GM12878 (cell line): Measurements from ENCODE around the gene LYPD8. TPM values are rescaled to one million over a fixed set of nuclear protein-coding genes. Genes with fewer than 3 reads are reported as not detected.

Experiments
- BCL11A ChIP-seq: IDR thresholded peaks from 2 replicates; pipeline ENCODE4 v1.6.1; 2011; ENCODE audit warnings: low read depth, low read length
- BMI1 ChIP-seq: fragments of 450-650 bp; IDR thresholded peaks from 2 replicates; pipeline ENCODE4 v1.6.1; 2016; ENCODE audit warnings: mild to moderate bottlenecking, moderate library complexity, borderline replicate concordance
- CEBPB ChIP-seq, 2 experiments: fragments of 150-350 bp in 1 of 2; IDR thresholded peaks; 2 replicates each; pipeline ENCODE4 v1.6.1; 2012 to 2014; ENCODE audit warnings: low read depth in 2 of 2, low read length in 2 of 2, borderline replicate concordance in 1 of 2, inconsistent platforms in 1 of 2
- CEBPZ ChIP-seq: fragments of 150-350 bp; IDR thresholded peaks from 2 replicates; pipeline ENCODE4 v1.6.1; 2016; ENCODE audit warnings: low read depth, low read length
- DPF2 ChIP-seq: fragments of 450-650 bp; IDR thresholded peaks from 2 replicates; pipeline ENCODE4 v1.6.1; 2017; ENCODE audit warnings: mild to moderate bottlenecking
- EED ChIP-seq: sonication (generic); IDR thresholded peaks from 2 replicates; pipeline ENCODE4 v1.6.1; 2016; ENCODE audit warnings: antibody characterized with exemption, low read depth
- FOXK2 ChIP-seq: fragments of 450-650 bp; IDR thresholded peaks from 2 replicates; pipeline ENCODE4 v1.6.1; 2017; ENCODE audit warnings: mild to moderate bottlenecking, moderate library complexity
- FOXM1 ChIP-seq: IDR thresholded peaks from 2 replicates; pipeline ENCODE4 v1.6.1; 2012; ENCODE audit warnings: low read depth, mild to moderate bottlenecking, inconsistent platforms, low read length, moderate library complexity
- HDAC2 ChIP-seq: fragments of 200-600 bp; sonication (generic); IDR thresholded peaks from 2 replicates; pipeline ENCODE4 v1.6.1; 2017
- IKZF1 ChIP-seq: fragments of 450-650 bp; conservative IDR thresholded peaks from 2 replicates; pipeline ENCODE4 v1.6.1; 2017; ENCODE audit warnings: antibody characterized with exemption, mild to moderate bottlenecking
- MEF2A ChIP-seq: IDR thresholded peaks from 2 replicates; pipeline ENCODE4 v1.6.1; 2011; ENCODE audit warnings: low read depth, mild to moderate bottlenecking, low read length, moderate library complexity; ENCODE audit not compliant: insufficient read depth
- MLLT1 ChIP-seq: fragments of 450-650 bp; IDR thresholded peaks from 2 replicates; pipeline ENCODE4 v1.6.1; 2016; ENCODE audit warnings: mild to moderate bottlenecking
- MTA3 ChIP-seq: IDR thresholded peaks from 2 replicates; pipeline ENCODE4 v1.6.1; 2012; ENCODE audit warnings: low read length, inconsistent platforms, borderline replicate concordance
- MXI1 ChIP-seq: fragments of 150-350 bp; IDR thresholded peaks from 2 replicates; pipeline ENCODE4 v1.6.1; 2011; ENCODE audit warnings: low read depth, mild to moderate bottlenecking, inconsistent platforms, low read length, improper control_type of control experiment
- NBN ChIP-seq: fragments of 450-650 bp; IDR thresholded peaks from 2 replicates; pipeline ENCODE4 v1.6.1; 2016
- NFIC ChIP-seq: IDR thresholded peaks from 2 replicates; pipeline ENCODE4 v1.6.1; 2012; ENCODE audit warnings: low read depth, mild to moderate bottlenecking, inconsistent platforms, low read length, moderate library complexity
- NR2F1 ChIP-seq: fragments of 450-650 bp; conservative IDR thresholded peaks from 2 replicates; pipeline ENCODE4 v1.6.1; 2017; ENCODE audit warnings: mild to moderate bottlenecking
- NRF1 ChIP-seq: conservative IDR thresholded peaks from 2 replicates; pipeline ENCODE4 v1.6.1; 2011; ENCODE audit warnings: mild to moderate bottlenecking, low read depth, low read length, improper control_type of control experiment
- PAX5 ChIP-seq: IDR thresholded peaks from 2 replicates; pipeline ENCODE4 v1.6.1; 2011; ENCODE audit warnings: low read depth, low read length, borderline replicate concordance
- POLR2A ChIP-seq: IDR thresholded peaks from 2 replicates; pipeline ENCODE4 v1.6.1; 2011; ENCODE audit warnings: low read depth, mild to moderate bottlenecking, low read length
- RELB ChIP-seq: fragments of 450-650 bp; IDR thresholded peaks from 2 replicates; pipeline ENCODE4 v1.6.1; 2017; ENCODE audit warnings: low read depth, mild to moderate bottlenecking, moderate library complexity
- SREBF2 ChIP-seq: IDR thresholded peaks from 2 replicates; pipeline ENCODE4 v1.6.1; 2012; ENCODE audit warnings: mild to moderate bottlenecking, low read length
- YY1 ChIP-seq: IDR thresholded peaks from 2 replicates; pipeline ENCODE4 v1.6.1; 2011; ENCODE audit warnings: low read depth, mild to moderate bottlenecking, low read length
- ZNF217 ChIP-seq: fragments of 450-650 bp; IDR thresholded peaks from 2 replicates; pipeline ENCODE4 v1.6.1; 2017; ENCODE audit warnings: antibody characterized with exemption, mild to moderate bottlenecking
- ZNF24 ChIP-seq: fragments of 450-650 bp; IDR thresholded peaks from 2 replicates; pipeline ENCODE4 v1.6.1; 2017; ENCODE audit warnings: antibody characterized with exemption, mild to moderate bottlenecking
- ZSCAN29 ChIP-seq: fragments of 450-650 bp; IDR thresholded peaks from 2 replicates; pipeline ENCODE4 v1.6.1; 2017; ENCODE audit warnings: mild to moderate bottlenecking, moderate library complexity
- polyA plus RNA-seq, 11 experiments: library from polyadenylated mRNA; depleted of rRNA in 4 of 11; unstranded in 6 of 11; stranded (reverse) in 5 of 11; fragments of >200 nt; fragmentation: Nextera tagmentation in 4 of 11; fragmentation: Illumina TruSeq in 1 of 11; extraction: Ambion mirVana in 4 of 11; extraction: Trizol in 1 of 11; gene quantifications; 1 replicate in 1 of 11; 2 replicates in 10 of 11; pipeline versions ENCODE4 v1.2.1 to v1.2.3, GENCODE V29; 2011 to 2016; ENCODE audit warnings: inconsistent platforms in 2 of 11, missing spikeins in 2 of 11, low read depth in 1 of 11
- total RNA-seq, 4 experiments: library from RNA; depleted of rRNA in 3 of 4; stranded (reverse); fragments of >200 nt in 3 of 4; fragmentation: Illumina TruSeq in 1 of 4; extraction: Trizol in 1 of 4; gene quantifications; 2 replicates each; pipeline versions ENCODE4 v1.2.1 to v1.2.3, GENCODE V29; 2013 to 2021

LYPD8 gene
- total and polyA plus RNA-seq, 10 of the 15 experiments (the other 5 are each of a cell fraction or from before 2014, with no cell fraction given): 0.13 to 0.40 (median 0.18) TPM; not detected in 7

GRCh38 chr1:248793592-248793991 is 38.0 kb upstream of the LYPD8 start (continued):
- no peak for TF ChIP-seq CEBPZ
- no peak for TF ChIP-seq POLR2A
- no peak; the same call in 1 of the 2 replicates for TF ChIP-seq NBN
- TF ChIP-seq EED: peak; percentile 95
- no peak for TF ChIP-seq HDAC2
- TF ChIP-seq FOXK2: no peak
- peak; percentile 52; the same call in 1 of the 2 replicates for TF ChIP-seq YY1
- peak; percentile 61; the same call in 1 of the 2 replicates for TF ChIP-seq NR2F1
- TF ChIP-seq BMI1: 0 out of 2 replicates have a peak, but pooled peaks have one; percentile 53
- TF ChIP-seq MXI1: no peak
- no peak for TF ChIP-seq NRF1
- TF ChIP-seq DPF2: peak; percentile 96
- peak; percentile 92 for TF ChIP-seq FOXM1
- no peak for TF ChIP-seq SREBF2
- TF ChIP-seq ZNF217: no peak
- peak; percentile 73; the same call in 1 of the 2 replicates for TF ChIP-seq IKZF1
- TF ChIP-seq PAX5: peak; percentile 86; the same call in 1 of the 2 replicates
- peak; percentile 94 for TF ChIP-seq NFIC
- TF ChIP-seq MLLT1: 0 out of 2 replicates have a peak, but pooled peaks have one; percentile 24
- peak in 1 of 2 experiments; percentile 69; a peak in 1 of 4 replicates for TF ChIP-seq CEBPB (IDR thresholded peaks at IDR 0.05; ENCODE audit: borderline replicate concordance in 1 of 2, low read depth in 2 of 2, low read length in 2 of 2)
- 0 out of 2 replicates have a peak, but pooled peaks have one; percentile 23 for TF ChIP-seq ZNF24
- TF ChIP-seq MTA3: peak; percentile 89; the same call in 1 of the 2 replicates
- peak; percentile 100 for TF ChIP-seq BCL11A
- peak; percentile 38; the same call in 1 of the 2 replicates for TF ChIP-seq RELB
- TF ChIP-seq ZSCAN29: no peak
- TF ChIP-seq MEF2A: 0 out of 2 replicates have a peak, but pooled peaks have one; percentile 67
